OCI-LY1 (cell line): ENCODE measurements around the gene RAB33A.

Experiments used
- EZH2 ChIP-seq: fragments of 200-600 bp; sonication (generic), shearing (Covaris generic); IDR thresholded peaks from 2 replicates; pipeline ENCODE4 v1.8.0; 2017; ENCODE audit warnings: borderline replicate concordance, mixed run types, mild to moderate bottlenecking, antibody characterized with exemption, low read length, moderate library complexity, mixed read lengths
- TF ChIP-seq, protein P1 (sequence below): fragments of 200-600 bp; sonication (generic), shearing (Covaris generic); IDR thresholded peaks from 2 replicates; pipeline ENCODE4 v1.5.1; 2017; ENCODE audit warnings: mild to moderate bottlenecking, antibody characterized with exemption, low read length, moderate library complexity, mixed read lengths

- TF ChIP-seq, protein P1, sequence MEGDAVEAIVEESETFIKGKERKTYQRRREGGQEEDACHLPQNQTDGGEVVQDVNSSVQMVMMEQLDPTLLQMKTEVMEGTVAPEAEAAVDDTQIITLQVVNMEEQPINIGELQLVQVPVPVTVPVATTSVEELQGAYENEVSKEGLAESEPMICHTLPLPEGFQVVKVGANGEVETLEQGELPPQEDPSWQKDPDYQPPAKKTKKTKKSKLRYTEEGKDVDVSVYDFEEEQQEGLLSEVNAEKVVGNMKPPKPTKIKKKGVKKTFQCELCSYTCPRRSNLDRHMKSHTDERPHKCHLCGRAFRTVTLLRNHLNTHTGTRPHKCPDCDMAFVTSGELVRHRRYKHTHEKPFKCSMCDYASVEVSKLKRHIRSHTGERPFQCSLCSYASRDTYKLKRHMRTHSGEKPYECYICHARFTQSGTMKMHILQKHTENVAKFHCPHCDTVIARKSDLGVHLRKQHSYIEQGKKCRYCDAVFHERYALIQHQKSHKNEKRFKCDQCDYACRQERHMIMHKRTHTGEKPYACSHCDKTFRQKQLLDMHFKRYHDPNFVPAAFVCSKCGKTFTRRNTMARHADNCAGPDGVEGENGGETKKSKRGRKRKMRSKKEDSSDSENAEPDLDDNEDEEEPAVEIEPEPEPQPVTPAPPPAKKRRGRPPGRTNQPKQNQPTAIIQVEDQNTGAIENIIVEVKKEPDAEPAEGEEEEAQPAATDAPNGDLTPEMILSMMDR: no peak
- TF ChIP-seq EZH2: no peak
These were observed 44.6 kb downstream of the RAB33A start for GRCh38 chrX:130216320-130216719.
